Mesenchymal stem cell (in vitro differentiated cells and primary cell): ENCODE data around the gene WDR31.
A peak's percentile ranks its signal among the peaks of the same experiment; 100 is the strongest.

Source experiments
- DNase-seq: peaks from one replicate; pipeline ENCODE4 v3.0.0-alpha.2; 2013
- H2AFZ ChIP-seq: one replicate; pipeline ENCODE4 v1.6.1; 2013; ENCODE audit warnings: low read depth, mild to moderate bottlenecking, control low read depth, inconsistent platforms, low read length, moderate library complexity
- H2AK5ac ChIP-seq: 2 replicates; pipeline ENCODE4 v1.6.1; 2013; ENCODE audit warnings: low read length, moderate library complexity, mild to moderate bottlenecking, inconsistent platforms; ENCODE audit not compliant: severe bottlenecking
- H2BK120ac ChIP-seq: one replicate; pipeline ENCODE4 v1.6.1; 2013; ENCODE audit warnings: low read depth, mild to moderate bottlenecking, inconsistent platforms, low read length, moderate library complexity
- H2BK12ac ChIP-seq, 2 experiments: one replicate each; pipeline ENCODE4 v1.6.1; 2013; ENCODE audit warnings: inconsistent platforms in 2 of 2, low read length in 2 of 2, mild to moderate bottlenecking in 2 of 2, moderate library complexity in 2 of 2, control low read depth in 1 of 2
- H2BK15ac ChIP-seq: one replicate; pipeline ENCODE4 v1.6.1; 2013; ENCODE audit warnings: mild to moderate bottlenecking, low read depth, inconsistent platforms; ENCODE audit not compliant: poor library complexity, severe bottlenecking
- H2BK5ac ChIP-seq: 2 replicates; pipeline ENCODE4 v1.6.1; 2013; ENCODE audit warnings: low read depth, mild to moderate bottlenecking, low read length, control low read depth, inconsistent platforms; ENCODE audit not compliant: poor library complexity, severe bottlenecking
- H3K14ac ChIP-seq, 2 experiments: one replicate each; pipeline ENCODE4 v1.6.1; 2013; ENCODE audit warnings: inconsistent platforms in 2 of 2, low read length in 2 of 2, control low read depth in 1 of 2, mild to moderate bottlenecking in 1 of 2, moderate library complexity in 1 of 2
- H3K18ac ChIP-seq, 2 experiments: one replicate each; pipeline ENCODE4 v1.6.1; 2013; ENCODE audit warnings: inconsistent platforms in 2 of 2, low read length in 2 of 2, control low read depth in 1 of 2, low read depth in 1 of 2, mild to moderate bottlenecking in 1 of 2
- H3K23ac ChIP-seq, 2 experiments: one replicate each; pipeline ENCODE4 v1.6.1; 2013; ENCODE audit warnings: inconsistent platforms in 2 of 2, low read length in 2 of 2, mild to moderate bottlenecking in 2 of 2, moderate library complexity in 2 of 2, control low read depth in 1 of 2
- H3K27ac ChIP-seq: 2 replicates; pipeline ENCODE4 v1.5.1; 2013; ENCODE audit warnings: mild to moderate bottlenecking, moderate library complexity, low read length, control low read depth, inconsistent platforms; ENCODE audit not compliant: poor library complexity, severe bottlenecking
- H3K27me3 ChIP-seq, 2 experiments: 2 replicates each; pipeline versions ENCODE4 v1.6.1 to v1.7.0; 2013; ENCODE audit warnings: low read length in 2 of 2, mild to moderate bottlenecking in 2 of 2, moderate library complexity in 2 of 2, control low read depth in 1 of 2, inconsistent platforms in 1 of 2; ENCODE audit not compliant: control insufficient read depth in 1 of 2, insufficient read depth in 1 of 2
- H3K36me3 ChIP-seq, 2 experiments: 2 replicates each; pipeline versions ENCODE4 v1.6.1 to v1.7.0; 2013; ENCODE audit warnings: low read length in 2 of 2, control low read depth in 1 of 2, inconsistent platforms in 1 of 2, low read depth in 1 of 2, mild to moderate bottlenecking in 1 of 2; ENCODE audit not compliant: insufficient read depth in 2 of 2, control insufficient read depth in 1 of 2
- H3K4ac ChIP-seq, 2 experiments: one replicate each; pipeline ENCODE4 v1.6.1; 2013; ENCODE audit warnings: inconsistent platforms in 2 of 2, low read length in 2 of 2, mild to moderate bottlenecking in 2 of 2, moderate library complexity in 2 of 2, control low read depth in 1 of 2, low read depth in 1 of 2
- H3K4me1 ChIP-seq: 2 replicates; pipeline ENCODE4 v1.6.1; 2013; ENCODE audit warnings: low read depth, low read length, control low read depth; ENCODE audit not compliant: control insufficient read depth, insufficient read depth
- H3K4me2 ChIP-seq: 2 replicates; pipeline ENCODE4 v1.6.1; 2013; ENCODE audit warnings: low read length, mild to moderate bottlenecking, inconsistent platforms; ENCODE audit not compliant: poor library complexity, severe bottlenecking
- H3K4me3 ChIP-seq, 2 experiments: 2 replicates each; pipeline versions ENCODE4 v1.5.1 to v1.7.0; 2013; ENCODE audit warnings: low read length in 2 of 2, mild to moderate bottlenecking in 2 of 2, control low read depth in 1 of 2, low read depth in 1 of 2; ENCODE audit not compliant: insufficient read depth in 1 of 2
- H3K79me1 ChIP-seq: replicated peaks from 2 replicates; pipeline ENCODE4 v1.6.1; 2013; ENCODE audit warnings: mild to moderate bottlenecking, control low read depth, low read length, inconsistent platforms; ENCODE audit not compliant: poor library complexity, severe bottlenecking
- H3K9ac ChIP-seq: 2 replicates; pipeline ENCODE4 v1.7.0; 2013; ENCODE audit warnings: mild to moderate bottlenecking, low read length, moderate library complexity
- H3K9me3 ChIP-seq: 2 replicates; pipeline ENCODE4 v1.7.0; 2013; ENCODE audit warnings: mild to moderate bottlenecking, low read length; ENCODE audit not compliant: control insufficient read depth
- H4K8ac ChIP-seq: one replicate; pipeline ENCODE4 v1.6.1; 2013; ENCODE audit warnings: inconsistent platforms, mild to moderate bottlenecking, low read length, moderate library complexity
- H4K91ac ChIP-seq: one replicate; pipeline ENCODE4 v1.6.1; 2013; ENCODE audit warnings: mild to moderate bottlenecking, low read length, inconsistent platforms
- WGBS: methylation state at CpG from one replicate; pipeline ENCODE4 v1.1.7; 2013; ENCODE audit warnings: mixed read lengths; 5-methylcytosine and 5-hydroxymethylcytosine counted together

WDR31 gene

GRCh38 chr9:113345190-113345589 is 5.1 kb upstream of the WDR31 start:
- Histone ChIP-seq H3K27ac (no peak overlapping the region), H3K27me3 (peaks cover 10 to 31% of the 10 kb centered on the region in 2 experiments), H2BK15ac (no peak overlapping the region), H3K23ac (no peak overlapping the region), H3K4me2 (no peak overlapping the region), H3K36me3 (no peaks in the 10 kb centered on the region), H2BK120ac (no peak overlapping the region), H2BK5ac (no peak overlapping the region), H4K91ac (no peak overlapping the region), H2BK12ac (no peak overlapping the region), H3K4ac (no peak overlapping the region), H3K14ac (no peak overlapping the region), H3K18ac (no peak overlapping the region), H3K4me1 (peaks cover 6% of the 10 kb centered on the region), H2AK5ac (no peak overlapping the region), H3K79me1 (no peaks in the 10 kb centered on the region), H3K9ac (no peak overlapping the region), H4K8ac (no peak overlapping the region), H3K4me3 (no peak overlapping the region), H3K9me3 (no peaks in the 10 kb centered on the region), H2AFZ (no peak overlapping the region)
- no peak for DNase-seq
- WGBS = no CpG with 5 or more reads among the region's 2 CpGs

GRCh38 chr9:113343732-113344231 is 3.7 kb upstream of the WDR31 start:
- peak overlapping the region; percentile 77 for H3K9ac ChIP-seq
- no peak overlapping the region for H2BK5ac ChIP-seq
- 60% methylated on average over 1 of the region's 1 CpG for WGBS
- H3K4ac ChIP-seq = no peak overlapping the region
- H2AFZ ChIP-seq = peak overlapping the region; percentile 29
- peak; percentile 96 for DNase-seq
- peak overlapping the region in 1 of 2 experiments; percentile 23 for H3K23ac ChIP-seq
- H2BK12ac ChIP-seq = no peak overlapping the region
- H3K36me3 ChIP-seq = no peaks in the 10 kb centered on the region
- peaks cover 0 to 20% of the 10 kb centered on the region in 2 experiments for H3K27me3 ChIP-seq
- no peak overlapping the region for H2BK15ac ChIP-seq
- no peak overlapping the region for H3K27ac ChIP-seq
- no peak overlapping the region for H2BK120ac ChIP-seq
- no peak overlapping the region for H3K4me3 ChIP-seq
- no peak overlapping the region for H4K91ac ChIP-seq
- H2AK5ac ChIP-seq = no peak overlapping the region
- peak overlapping the region in 1 of 2 experiments; percentile 6 for H3K18ac ChIP-seq
- H3K14ac ChIP-seq = no peak overlapping the region
- no peaks in the 10 kb centered on the region for H3K79me1 ChIP-seq
- no peak overlapping the region for H3K4me2 ChIP-seq
- H3K4me1 ChIP-seq = peaks cover 2% of the 10 kb centered on the region
- peak overlapping the region; percentile 79 for H4K8ac ChIP-seq
- no peaks in the 10 kb centered on the region for H3K9me3 ChIP-seq

GRCh38 chr9:113341712-113342410 is 1.8 kb upstream of the WDR31 start:
- WGBS = 70% methylated on average over 9 of the region's 9 CpGs
- H3K4me2 ChIP-seq = no peak overlapping the region
- no peak overlapping the region for H2BK12ac ChIP-seq
- H2BK120ac ChIP-seq = no peak overlapping the region
- no peaks in the 10 kb centered on the region for H3K79me1 ChIP-seq
- H3K27ac ChIP-seq = no peak overlapping the region
- no peak overlapping the region for H3K18ac ChIP-seq
- no peak overlapping the region for H3K23ac ChIP-seq
- H3K4me1 ChIP-seq = peaks cover 2% of the 10 kb centered on the region
- peak; percentile 24 for DNase-seq
- no peak overlapping the region for H3K4me3 ChIP-seq
- peaks cover 0 to 3% of the 10 kb centered on the region in 2 experiments for H3K27me3 ChIP-seq
- H2AFZ ChIP-seq = no peak overlapping the region
- H2BK15ac ChIP-seq = no peak overlapping the region
- H2AK5ac ChIP-seq = no peak overlapping the region
- no peak overlapping the region for H3K4ac ChIP-seq
- H2BK5ac ChIP-seq = no peak overlapping the region
- H3K9ac ChIP-seq = no peak overlapping the region
- no peak overlapping the region for H3K14ac ChIP-seq
- no peaks in the 10 kb centered on the region for H3K36me3 ChIP-seq
- H4K91ac ChIP-seq = no peak overlapping the region
- no peak overlapping the region for H4K8ac ChIP-seq
- no peaks in the 10 kb centered on the region for H3K9me3 ChIP-seq

- Histone ChIP-seq H3K4ac (no peak overlapping the region), H2BK12ac (no peak overlapping the region), H3K4me1 (peaks cover 2% of the 10 kb centered on the region), H2BK5ac (no peak overlapping the region), H2AFZ (no peak overlapping the region), H3K27me3 (no peaks in the 10 kb centered on the region), H4K8ac (no peak overlapping the region), H2BK120ac (no peak overlapping the region), H4K91ac (no peak overlapping the region), H2BK15ac (no peak overlapping the region), H3K9ac (no peak overlapping the region), H3K36me3 (no peaks in the 10 kb centered on the region), H3K14ac (no peak overlapping the region), H2AK5ac (no peak overlapping the region), H3K79me1 (no peaks in the 10 kb centered on the region), H3K27ac (no peak overlapping the region), H3K23ac (no peak overlapping the region), H3K18ac (no peak overlapping the region), H3K4me2 (no peak overlapping the region), H3K9me3 (no peaks in the 10 kb centered on the region), H3K4me3 (no peak overlapping the region)
- WGBS = no CpG with 5 or more reads among the region's 2 CpGs
- no peak for DNase-seq
These were observed 2.4 kb downstream of the WDR31 start for GRCh38 chr9:113337714-113338113.
